ENCODE measurements around the gene ELK1. TPM values are rescaled to one million over a fixed set of nuclear protein-coding genes. Genes with fewer than 3 reads are reported as not detected.

The ELK1 gene
- total RNA-seq, 1 donor from 2014 or later: 18.9 TPM

DNA sequence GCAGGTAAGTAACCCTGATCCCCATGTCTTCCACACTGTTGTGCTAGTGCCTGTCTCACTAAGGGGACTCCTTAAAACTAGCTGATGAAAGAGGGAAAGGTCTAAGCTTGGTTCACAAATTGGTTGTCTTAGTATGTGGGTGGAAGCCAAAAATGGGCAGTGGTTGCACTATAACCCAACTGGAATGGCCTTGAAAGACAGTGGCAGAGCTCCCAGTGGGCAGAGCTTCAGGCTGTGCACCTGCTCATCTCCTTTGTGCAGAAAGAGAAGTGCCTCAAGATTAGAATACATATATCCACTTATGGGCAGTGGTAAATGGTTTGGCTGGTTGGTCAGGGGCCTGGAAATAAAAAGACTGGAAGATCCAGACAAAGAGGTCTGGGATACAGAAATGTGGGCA, 37.9 kb downstream of the ELK1 start:
- peak in 1 of 2 donors; percentile 19 for DNase-seq (ENCODE audit: extremely low spot score in 2 of 2)
- Histone ChIP-seq H3K27me3 (no peaks in the 10 kb centered on the region), H3K36me3 (no peaks in the 10 kb centered on the region), H3K9me3 (no peaks in the 10 kb centered on the region), H3K4me3 (no peak overlapping the region), H3K4me1 (no peaks in the 10 kb centered on the region), H3K27ac (no peak overlapping the region)
- intact Hi-C loops (cut with DNase I): no loop called here
- TF ChIP-seq, protein P1, sequence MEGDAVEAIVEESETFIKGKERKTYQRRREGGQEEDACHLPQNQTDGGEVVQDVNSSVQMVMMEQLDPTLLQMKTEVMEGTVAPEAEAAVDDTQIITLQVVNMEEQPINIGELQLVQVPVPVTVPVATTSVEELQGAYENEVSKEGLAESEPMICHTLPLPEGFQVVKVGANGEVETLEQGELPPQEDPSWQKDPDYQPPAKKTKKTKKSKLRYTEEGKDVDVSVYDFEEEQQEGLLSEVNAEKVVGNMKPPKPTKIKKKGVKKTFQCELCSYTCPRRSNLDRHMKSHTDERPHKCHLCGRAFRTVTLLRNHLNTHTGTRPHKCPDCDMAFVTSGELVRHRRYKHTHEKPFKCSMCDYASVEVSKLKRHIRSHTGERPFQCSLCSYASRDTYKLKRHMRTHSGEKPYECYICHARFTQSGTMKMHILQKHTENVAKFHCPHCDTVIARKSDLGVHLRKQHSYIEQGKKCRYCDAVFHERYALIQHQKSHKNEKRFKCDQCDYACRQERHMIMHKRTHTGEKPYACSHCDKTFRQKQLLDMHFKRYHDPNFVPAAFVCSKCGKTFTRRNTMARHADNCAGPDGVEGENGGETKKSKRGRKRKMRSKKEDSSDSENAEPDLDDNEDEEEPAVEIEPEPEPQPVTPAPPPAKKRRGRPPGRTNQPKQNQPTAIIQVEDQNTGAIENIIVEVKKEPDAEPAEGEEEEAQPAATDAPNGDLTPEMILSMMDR (IDR thresholded peaks at IDR 0.05): no peak
- TF ChIP-seq POLR2AphosphoS5 (IDR thresholded peaks at IDR 0.05; ENCODE audit: insufficient read depth in 1 of 2, low read depth in 1 of 2) (no peak), POLR2A (IDR thresholded peaks at IDR 0.05) (no peak)

DNA sequence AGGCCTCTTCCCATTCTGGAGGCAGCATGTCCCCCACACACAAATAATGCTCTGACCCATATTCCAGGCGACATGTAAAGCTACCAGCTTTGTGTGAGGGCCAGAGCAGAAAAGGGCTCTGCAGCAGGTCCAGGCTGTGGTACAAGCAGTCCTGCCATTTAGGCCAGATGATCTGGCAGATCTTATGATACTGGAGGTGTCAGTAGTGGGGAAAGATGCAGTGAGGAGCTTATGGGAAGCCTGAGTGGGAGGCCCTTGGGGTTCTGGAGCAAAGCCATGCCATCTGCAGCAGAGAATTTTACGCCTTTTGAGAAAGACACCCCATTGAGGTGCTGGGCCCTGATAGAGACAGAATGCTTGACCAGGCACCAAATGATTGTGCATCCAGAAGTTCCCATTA, 38.4 kb downstream of the ELK1 start:
- H3K36me3 ChIP-seq: no peaks in the 10 kb centered on the region
- no peak for TF ChIP-seq POLR2AphosphoS5 (IDR thresholded peaks at IDR 0.05; ENCODE audit: insufficient read depth in 1 of 2, low read depth in 1 of 2)
- intact Hi-C loops (cut with DNase I): no loop called here
- H3K9me3 ChIP-seq: no peaks in the 10 kb centered on the region
- H3K4me3 ChIP-seq: no peak overlapping the region
- H3K27me3 ChIP-seq: no peaks in the 10 kb centered on the region
- H3K4me1 ChIP-seq: no peaks in the 10 kb centered on the region
- H3K27ac ChIP-seq: no peak overlapping the region
- DNase-seq (ENCODE audit: extremely low spot score in 2 of 2): peak in 1 of 2 donors; percentile 70

DNA sequence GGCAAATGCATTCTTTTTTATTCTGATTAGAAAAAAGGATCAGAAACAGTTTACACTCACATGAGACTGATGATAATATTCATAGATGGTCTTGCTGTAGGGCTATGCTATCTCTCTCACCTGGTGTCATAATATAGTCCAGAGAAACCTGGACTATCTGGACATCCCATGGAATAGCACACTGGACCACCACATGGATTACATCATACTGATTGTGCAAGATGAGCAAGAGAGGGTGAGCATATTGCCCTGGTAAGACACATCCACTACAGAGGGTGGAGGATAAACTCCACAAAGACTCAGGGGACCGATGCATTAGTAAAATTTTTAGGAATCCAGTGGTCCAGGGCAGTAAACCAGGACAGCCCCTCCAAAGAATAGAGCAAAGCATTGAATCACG, 38.9 kb downstream of the ELK1 start:
- no peak for TF ChIP-seq POLR2AphosphoS5 (IDR thresholded peaks at IDR 0.05; ENCODE audit: insufficient read depth in 1 of 2, low read depth in 1 of 2)
- TF ChIP-seq POLR2A (IDR thresholded peaks at IDR 0.05): no peak
- TF ChIP-seq, protein P1 (IDR thresholded peaks at IDR 0.05): no peak
- H3K36me3 ChIP-seq: no peaks in the 10 kb centered on the region
- intact Hi-C loops (cut with DNase I): no loop called here
- H3K9me3 ChIP-seq: no peaks in the 10 kb centered on the region
- no peaks in the 10 kb centered on the region for H3K4me1 ChIP-seq
- no peak overlapping the region for H3K27ac ChIP-seq
- no peak overlapping the region for H3K4me3 ChIP-seq
- H3K27me3 ChIP-seq: no peaks in the 10 kb centered on the region
- DNase-seq (ENCODE audit: extremely low spot score in 2 of 2): peak in 1 of 2 donors; percentile 37

DNA sequence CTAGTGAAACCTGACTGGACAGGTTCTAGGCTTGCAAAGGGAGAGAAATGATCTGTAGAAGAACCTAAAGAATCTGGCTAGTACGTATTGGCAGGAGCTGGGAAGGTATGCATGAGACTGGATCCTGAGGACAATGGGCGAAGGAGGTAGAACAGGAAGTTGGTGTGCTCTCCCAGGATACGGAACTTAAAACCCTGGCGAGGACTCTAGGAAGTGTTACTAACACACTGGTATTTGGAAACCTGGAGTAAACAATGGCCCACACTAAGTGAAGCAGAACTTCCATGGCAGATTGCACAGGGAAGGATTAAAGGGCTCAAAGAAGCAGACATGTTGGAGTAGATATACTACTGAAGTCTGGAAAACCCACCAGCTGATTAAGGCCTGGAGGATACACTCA, 39.9 kb downstream of the ELK1 start:
- Histone ChIP-seq H3K27ac (no peak overlapping the region), H3K27me3 (no peaks in the 10 kb centered on the region), H3K4me1 (no peaks in the 10 kb centered on the region), H3K9me3 (no peaks in the 10 kb centered on the region), H3K4me3 (no peak overlapping the region), H3K36me3 (no peaks in the 10 kb centered on the region)
- intact Hi-C loops (cut with DNase I): no loop called here
- peak in 1 of 2 donors; percentile 46 for DNase-seq (ENCODE audit: extremely low spot score in 2 of 2)
- TF ChIP-seq POLR2A (IDR thresholded peaks at IDR 0.05) (no peak), POLR2AphosphoS5 (IDR thresholded peaks at IDR 0.05; ENCODE audit: insufficient read depth in 1 of 2, low read depth in 1 of 2) (no peak)
- TF ChIP-seq, protein P1 (IDR thresholded peaks at IDR 0.05): no peak

DNA sequence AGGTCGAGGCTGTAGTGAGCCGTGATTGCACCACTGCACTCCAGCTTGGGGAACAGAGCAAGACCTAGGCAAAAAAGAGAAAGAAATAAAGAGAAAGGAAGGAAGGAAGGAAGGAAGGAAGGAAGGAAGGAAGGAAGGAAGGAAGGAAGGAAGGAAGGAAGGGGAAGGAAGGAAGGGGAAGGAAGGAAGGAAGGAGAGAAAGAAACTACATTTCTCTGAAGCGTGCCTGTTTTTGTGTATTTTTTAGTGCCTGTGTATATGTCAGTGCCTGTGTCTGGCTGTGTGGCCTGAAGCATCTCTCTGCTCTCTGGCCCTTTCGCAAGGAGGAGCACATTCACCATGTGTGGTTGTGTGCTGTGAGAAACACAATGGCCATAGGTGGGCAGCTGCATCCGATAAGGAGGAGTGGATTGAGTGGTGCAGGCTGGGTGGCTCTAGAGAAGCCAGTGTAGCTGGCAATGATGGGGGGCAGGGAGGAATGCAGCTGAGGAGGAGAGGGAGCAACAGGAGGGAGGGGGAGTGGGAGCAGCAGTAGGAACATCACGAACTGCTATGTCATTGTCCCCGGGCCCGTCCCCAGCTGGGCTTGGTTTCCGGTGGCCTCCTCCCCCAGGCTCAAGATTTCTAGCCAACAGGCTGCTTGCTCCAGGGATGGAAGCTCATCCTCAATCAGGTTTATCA, 42.1 kb downstream of the ELK1 start:
- Histone ChIP-seq H3K27ac (no peak overlapping the region), H3K36me3 (no peaks in the 10 kb centered on the region), H3K27me3 (no peaks in the 10 kb centered on the region), H3K9me3 (no peaks in the 10 kb centered on the region), H3K4me1 (no peaks in the 10 kb centered on the region), H3K4me3 (no peak overlapping the region)
- no peak for DNase-seq (ENCODE audit: extremely low spot score in 2 of 2)
- intact Hi-C loops (cut with DNase I): no loop called here
- TF ChIP-seq POLR2A (IDR thresholded peaks at IDR 0.05) (no peak), POLR2AphosphoS5 (IDR thresholded peaks at IDR 0.05; ENCODE audit: insufficient read depth in 1 of 2, low read depth in 1 of 2) (no peak)
- TF ChIP-seq, protein P1 (IDR thresholded peaks at IDR 0.05): no peak
